ENCODE data around the gene ARMC9.

GRCh38 chr2:231332388-231332787 lies 134.0 kb downstream of the ARMC9 start:
- TF ChIP-seq, protein P1, sequence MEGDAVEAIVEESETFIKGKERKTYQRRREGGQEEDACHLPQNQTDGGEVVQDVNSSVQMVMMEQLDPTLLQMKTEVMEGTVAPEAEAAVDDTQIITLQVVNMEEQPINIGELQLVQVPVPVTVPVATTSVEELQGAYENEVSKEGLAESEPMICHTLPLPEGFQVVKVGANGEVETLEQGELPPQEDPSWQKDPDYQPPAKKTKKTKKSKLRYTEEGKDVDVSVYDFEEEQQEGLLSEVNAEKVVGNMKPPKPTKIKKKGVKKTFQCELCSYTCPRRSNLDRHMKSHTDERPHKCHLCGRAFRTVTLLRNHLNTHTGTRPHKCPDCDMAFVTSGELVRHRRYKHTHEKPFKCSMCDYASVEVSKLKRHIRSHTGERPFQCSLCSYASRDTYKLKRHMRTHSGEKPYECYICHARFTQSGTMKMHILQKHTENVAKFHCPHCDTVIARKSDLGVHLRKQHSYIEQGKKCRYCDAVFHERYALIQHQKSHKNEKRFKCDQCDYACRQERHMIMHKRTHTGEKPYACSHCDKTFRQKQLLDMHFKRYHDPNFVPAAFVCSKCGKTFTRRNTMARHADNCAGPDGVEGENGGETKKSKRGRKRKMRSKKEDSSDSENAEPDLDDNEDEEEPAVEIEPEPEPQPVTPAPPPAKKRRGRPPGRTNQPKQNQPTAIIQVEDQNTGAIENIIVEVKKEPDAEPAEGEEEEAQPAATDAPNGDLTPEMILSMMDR (IDR thresholded peaks at IDR 0.05 in 2 of 3, conservative IDR thresholded peaks at IDR 0.05 in 1 of 3; ENCODE audit: borderline replicate concordance in 1 of 3, insufficient read depth in 1 of 3, low read depth in 2 of 3, low read length in 2 of 3): no peak
- TF ChIP-seq ZNF274 (IDR thresholded peaks at IDR 0.05; ENCODE audit: low read depth, low read length): no peak
- no peak for TF ChIP-seq POLR2AphosphoS5 (IDR thresholded peaks at IDR 0.05; ENCODE audit: low read depth, low read length)
- no peak for TF ChIP-seq EZH2phosphoT487 (IDR thresholded peaks at IDR 0.05; ENCODE audit: borderline replicate concordance)
- TF ChIP-seq RAD21 (IDR thresholded peaks at IDR 0.05; ENCODE audit: low read depth): no peak
- no peak for TF ChIP-seq EZH2 (IDR thresholded peaks at IDR 0.05)
